ENCODE data around the gene ANGPTL7.
"Not testable (repeated sequence)": the region's sequence is repeated elsewhere in the genome, so short reads cannot be mapped to it uniquely, and the experiment has no call there.

The ANGPTL7 gene

DNA sequence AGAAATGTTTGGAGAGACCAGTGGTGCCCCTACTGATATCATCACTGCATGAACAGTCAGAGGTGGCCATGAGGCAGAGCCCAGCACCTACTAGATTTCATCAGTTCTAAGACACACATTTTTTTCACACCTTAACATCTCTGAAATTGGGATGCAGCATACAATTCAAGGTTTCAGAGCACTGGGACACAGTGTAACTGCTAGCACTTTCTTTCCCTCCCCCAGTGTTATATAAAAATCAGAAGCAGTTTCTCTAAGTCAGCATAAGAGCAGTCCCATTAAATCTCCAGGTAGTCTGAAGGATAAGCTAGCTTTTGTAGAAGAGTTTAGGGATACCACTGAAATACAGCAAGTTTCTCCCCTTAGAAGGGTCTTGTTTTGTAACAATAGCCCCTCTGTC, 10.0 kb upstream of the ANGPTL7 start:
- TF ChIP-seq, protein P1, sequence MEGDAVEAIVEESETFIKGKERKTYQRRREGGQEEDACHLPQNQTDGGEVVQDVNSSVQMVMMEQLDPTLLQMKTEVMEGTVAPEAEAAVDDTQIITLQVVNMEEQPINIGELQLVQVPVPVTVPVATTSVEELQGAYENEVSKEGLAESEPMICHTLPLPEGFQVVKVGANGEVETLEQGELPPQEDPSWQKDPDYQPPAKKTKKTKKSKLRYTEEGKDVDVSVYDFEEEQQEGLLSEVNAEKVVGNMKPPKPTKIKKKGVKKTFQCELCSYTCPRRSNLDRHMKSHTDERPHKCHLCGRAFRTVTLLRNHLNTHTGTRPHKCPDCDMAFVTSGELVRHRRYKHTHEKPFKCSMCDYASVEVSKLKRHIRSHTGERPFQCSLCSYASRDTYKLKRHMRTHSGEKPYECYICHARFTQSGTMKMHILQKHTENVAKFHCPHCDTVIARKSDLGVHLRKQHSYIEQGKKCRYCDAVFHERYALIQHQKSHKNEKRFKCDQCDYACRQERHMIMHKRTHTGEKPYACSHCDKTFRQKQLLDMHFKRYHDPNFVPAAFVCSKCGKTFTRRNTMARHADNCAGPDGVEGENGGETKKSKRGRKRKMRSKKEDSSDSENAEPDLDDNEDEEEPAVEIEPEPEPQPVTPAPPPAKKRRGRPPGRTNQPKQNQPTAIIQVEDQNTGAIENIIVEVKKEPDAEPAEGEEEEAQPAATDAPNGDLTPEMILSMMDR (conservative IDR thresholded peaks at IDR 0.05; ENCODE audit: low read length) = no peak
- H3K4me3 ChIP-seq (ENCODE audit: low read length) = no peak overlapping the region
- no peak for DNase-seq (ENCODE audit: low read depth)

DNA sequence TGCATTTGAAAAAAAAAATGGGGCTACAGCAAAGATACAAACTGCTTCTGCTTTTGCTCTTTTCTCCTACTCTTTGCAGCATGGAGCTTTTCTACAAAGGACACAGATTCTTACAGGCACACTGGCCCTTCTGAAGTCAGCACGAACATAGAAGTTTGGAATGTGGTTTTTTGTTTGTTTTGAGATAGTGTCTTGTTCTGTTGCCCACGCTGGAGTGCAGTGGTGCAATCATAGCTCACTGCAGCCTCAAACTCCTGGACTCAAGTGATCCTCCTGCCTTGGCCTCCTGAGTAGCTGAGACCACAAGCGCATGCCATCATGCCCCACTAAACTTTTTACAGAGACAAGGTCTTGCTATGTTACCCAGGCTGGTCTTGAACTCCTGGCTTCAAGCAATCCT, 9.4 kb upstream of the ANGPTL7 start:
- H3K4me3 ChIP-seq (ENCODE audit: low read length) = not testable (repeated sequence)
- DNase-seq (ENCODE audit: low read depth) = peak; percentile 52

DNA sequence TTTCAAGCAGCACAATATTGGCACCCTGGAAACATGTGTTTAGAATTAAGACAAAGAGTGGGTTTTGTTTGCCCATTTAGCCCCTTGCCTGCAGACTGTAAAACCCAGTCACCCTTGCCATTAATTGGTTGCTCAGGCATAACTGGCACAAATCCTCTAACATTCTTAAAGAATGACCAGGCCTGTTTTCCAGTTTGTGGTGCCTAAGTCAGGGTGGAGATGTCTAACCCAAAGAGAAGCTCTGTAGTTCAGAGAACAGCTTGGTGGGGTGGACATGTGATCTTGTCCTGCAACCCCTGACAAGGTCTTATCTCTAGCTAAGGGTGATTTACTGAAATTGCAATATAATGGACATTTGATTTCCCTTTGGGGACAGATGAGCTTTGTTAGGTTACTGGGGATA, 8.8 kb upstream of the ANGPTL7 start:
- TF ChIP-seq, protein P1 (conservative IDR thresholded peaks at IDR 0.05; ENCODE audit: low read length) = no peak
- peak; percentile 82 for DNase-seq (ENCODE audit: low read depth)
- H3K4me3 ChIP-seq (ENCODE audit: low read length) = no peak overlapping the region

DNA sequence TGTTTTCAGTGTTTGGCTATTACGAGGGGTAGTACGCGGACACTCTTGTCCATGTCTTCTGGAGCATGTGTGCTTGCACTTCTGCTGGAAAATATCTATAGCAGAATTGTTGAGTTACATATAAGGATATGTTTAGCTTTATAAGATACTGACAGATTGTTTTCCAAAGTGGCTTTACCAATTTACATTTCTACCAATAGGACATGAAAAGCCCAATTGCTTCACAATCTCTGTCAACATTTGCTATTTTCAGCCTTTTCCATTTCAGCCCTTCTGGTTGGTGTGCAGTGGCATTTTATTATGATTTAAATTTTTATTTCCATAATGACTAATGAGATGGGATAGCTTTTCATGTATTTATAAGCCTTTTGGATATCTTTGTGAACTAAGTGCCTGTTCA, 6.3 kb upstream of the ANGPTL7 start:
- H3K4me3 ChIP-seq (ENCODE audit: low read length) = no peak overlapping the region
- no peak for DNase-seq (ENCODE audit: low read depth)
- TF ChIP-seq, protein P1 (conservative IDR thresholded peaks at IDR 0.05; ENCODE audit: low read length) = no peak

DNA sequence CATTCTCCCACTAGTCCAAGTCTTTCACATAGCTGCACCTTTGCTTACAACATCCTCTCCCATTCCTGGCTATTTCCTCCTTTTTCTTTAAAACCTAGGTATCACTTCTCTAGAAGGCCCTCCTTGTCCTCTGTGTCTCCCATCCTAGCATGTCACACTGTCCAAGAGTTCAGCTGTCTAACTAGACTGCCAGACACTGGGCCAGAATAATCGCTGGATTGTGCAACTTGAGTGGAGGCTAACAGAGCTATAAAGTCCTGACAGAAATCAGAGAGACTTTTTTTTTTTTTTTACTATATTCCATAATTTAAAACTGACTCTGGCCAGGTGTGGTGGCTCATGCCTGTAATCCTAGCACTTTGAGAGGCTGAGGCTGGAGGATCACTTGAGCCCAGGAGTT, 4.2 kb upstream of the ANGPTL7 start:
- no peak for DNase-seq (ENCODE audit: low read depth)
- no peak overlapping the region for H3K4me3 ChIP-seq (ENCODE audit: low read length)
- TF ChIP-seq, protein P1 (conservative IDR thresholded peaks at IDR 0.05; ENCODE audit: low read length) = no peak

DNA sequence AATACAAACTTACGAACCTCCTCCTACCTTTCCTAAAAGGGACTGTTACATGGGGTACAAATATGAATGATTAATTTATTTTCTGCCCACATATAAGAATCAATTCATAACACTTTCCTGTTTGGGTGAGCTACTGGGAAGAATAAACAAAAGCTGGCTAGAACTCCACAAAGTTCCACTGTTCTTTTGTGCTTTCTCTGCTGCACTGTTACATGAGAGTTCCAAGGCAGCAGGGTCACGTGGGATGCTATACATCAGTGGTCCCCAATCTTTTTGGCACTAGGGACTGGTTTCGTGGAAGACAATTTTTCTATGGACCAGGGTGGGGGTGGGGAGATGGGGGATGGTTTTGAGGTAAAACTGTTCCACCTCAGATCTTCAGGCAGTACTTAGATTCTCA, 2.2 kb upstream of the ANGPTL7 start:
- TF ChIP-seq, protein P1 (conservative IDR thresholded peaks at IDR 0.05; ENCODE audit: low read length) = no peak
- DNase-seq (ENCODE audit: low read depth) = no peak
- no peak overlapping the region for H3K4me3 ChIP-seq (ENCODE audit: low read length)

DNA sequence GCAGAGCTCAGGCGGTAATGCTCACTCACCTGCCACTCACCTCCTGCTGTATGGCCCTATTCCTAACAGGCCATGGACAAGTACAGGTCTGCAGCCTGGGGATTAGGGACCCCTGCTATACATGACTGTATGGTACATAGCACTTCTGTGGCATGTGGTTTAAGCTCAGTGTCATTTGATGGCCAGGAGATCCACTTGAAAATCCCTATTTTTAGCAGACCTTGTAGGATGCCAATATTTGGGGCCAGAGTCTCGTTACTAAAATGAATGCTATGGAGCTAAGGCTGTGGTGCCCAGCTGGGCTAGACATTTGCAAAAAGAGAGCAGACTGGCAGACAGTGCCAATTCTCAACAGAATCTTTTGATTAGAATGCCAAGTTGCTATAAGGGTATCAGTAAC, 1.7 kb upstream of the ANGPTL7 start:
- no peak for DNase-seq (ENCODE audit: low read depth)
- TF ChIP-seq, protein P1 (conservative IDR thresholded peaks at IDR 0.05; ENCODE audit: low read length) = no peak
- no peak overlapping the region for H3K4me3 ChIP-seq (ENCODE audit: low read length)

DNA sequence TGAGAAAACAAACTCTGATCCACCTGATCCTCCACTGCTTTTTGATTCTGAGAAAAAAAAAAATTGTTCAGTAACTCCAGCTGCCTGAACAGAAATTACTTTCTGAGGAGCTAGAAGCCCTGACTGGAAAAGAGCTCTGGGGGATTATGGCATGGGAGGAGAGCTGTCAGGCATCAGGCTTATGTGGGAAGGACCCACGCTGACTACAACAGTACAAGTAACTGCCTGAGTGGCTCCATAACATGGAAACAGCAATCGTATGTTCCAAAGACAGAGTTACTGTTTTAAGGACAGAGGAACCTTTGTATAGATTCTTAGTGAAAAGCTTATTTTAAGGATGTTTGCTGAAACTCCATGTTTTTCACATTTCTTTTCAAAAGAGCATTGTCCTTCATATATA, 1.2 kb upstream of the ANGPTL7 start:
- TF ChIP-seq, protein P1 (conservative IDR thresholded peaks at IDR 0.05; ENCODE audit: low read length) = no peak
- DNase-seq (ENCODE audit: low read depth) = no peak

More for the DNA sequence above, 1.2 kb upstream of the ANGPTL7 start:
- no peak overlapping the region for H3K4me3 ChIP-seq (ENCODE audit: low read length)

Measured in AG10803 (cell line).